HEK293 (cell line): Measurements from ENCODE around the gene KRTAP19-8.

Source experiments
- ZFP37 ChIP-seq: fragments of 450-650 bp; formaldehyde crosslinking; IDR thresholded peaks from 2 replicates; pipeline ENCODE4 v1.5.1; 2016; ENCODE audit warnings: missing biosample characterization, missing genetic modification characterization
- ZNF16 ChIP-seq: fragments of 450-650 bp; formaldehyde crosslinking; IDR thresholded peaks from 2 replicates; pipeline ENCODE4 v1.5.1; 2016; ENCODE audit warnings: low read depth, missing biosample characterization, missing genetic modification characterization
- ZNF792 ChIP-seq: fragments of 450-650 bp; formaldehyde crosslinking; IDR thresholded peaks from 2 replicates; pipeline ENCODE4 v1.5.1; 2016; ENCODE audit warnings: missing biosample characterization, missing genetic modification characterization
- TF ChIP-seq, protein P1 (sequence below): fragments of 450-650 bp; formaldehyde crosslinking; IDR thresholded peaks from 2 replicates; pipeline ENCODE4 v1.5.1; 2016; ENCODE audit warnings: missing biosample characterization, missing genetic modification characterization
- TF ChIP-seq, protein P2 (sequence below): fragments of 450-650 bp; formaldehyde crosslinking; IDR thresholded peaks from 2 replicates; pipeline ENCODE4 v1.5.1; 2016; ENCODE audit warnings: missing biosample characterization, missing genetic modification characterization

DNA sequence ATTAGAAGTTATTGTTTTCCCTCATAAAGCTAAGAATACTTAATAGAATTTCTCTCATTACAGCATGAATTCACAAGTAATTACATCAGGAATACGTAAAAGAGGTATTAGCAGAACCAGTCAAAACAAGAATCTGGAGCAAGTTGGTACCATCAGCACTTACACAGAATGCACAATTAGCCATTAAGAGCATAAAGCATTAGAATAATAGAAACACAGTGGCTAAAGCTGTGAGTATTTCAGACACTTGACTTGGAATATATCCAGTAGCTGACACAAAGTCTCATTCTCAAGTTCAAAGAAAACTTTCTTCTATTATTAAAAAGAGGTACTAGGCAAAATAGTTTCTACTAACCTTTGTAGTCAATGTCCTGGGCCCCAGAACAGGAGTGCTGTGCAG, 49.6 kb downstream of the KRTAP19-8 start:
- TF ChIP-seq, protein P1, sequence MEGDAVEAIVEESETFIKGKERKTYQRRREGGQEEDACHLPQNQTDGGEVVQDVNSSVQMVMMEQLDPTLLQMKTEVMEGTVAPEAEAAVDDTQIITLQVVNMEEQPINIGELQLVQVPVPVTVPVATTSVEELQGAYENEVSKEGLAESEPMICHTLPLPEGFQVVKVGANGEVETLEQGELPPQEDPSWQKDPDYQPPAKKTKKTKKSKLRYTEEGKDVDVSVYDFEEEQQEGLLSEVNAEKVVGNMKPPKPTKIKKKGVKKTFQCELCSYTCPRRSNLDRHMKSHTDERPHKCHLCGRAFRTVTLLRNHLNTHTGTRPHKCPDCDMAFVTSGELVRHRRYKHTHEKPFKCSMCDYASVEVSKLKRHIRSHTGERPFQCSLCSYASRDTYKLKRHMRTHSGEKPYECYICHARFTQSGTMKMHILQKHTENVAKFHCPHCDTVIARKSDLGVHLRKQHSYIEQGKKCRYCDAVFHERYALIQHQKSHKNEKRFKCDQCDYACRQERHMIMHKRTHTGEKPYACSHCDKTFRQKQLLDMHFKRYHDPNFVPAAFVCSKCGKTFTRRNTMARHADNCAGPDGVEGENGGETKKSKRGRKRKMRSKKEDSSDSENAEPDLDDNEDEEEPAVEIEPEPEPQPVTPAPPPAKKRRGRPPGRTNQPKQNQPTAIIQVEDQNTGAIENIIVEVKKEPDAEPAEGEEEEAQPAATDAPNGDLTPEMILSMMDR: no peak
- no peak for TF ChIP-seq ZNF792 (tag by site-specific recombination)
- no peak for TF ChIP-seq ZFP37
- TF ChIP-seq, protein P2, sequence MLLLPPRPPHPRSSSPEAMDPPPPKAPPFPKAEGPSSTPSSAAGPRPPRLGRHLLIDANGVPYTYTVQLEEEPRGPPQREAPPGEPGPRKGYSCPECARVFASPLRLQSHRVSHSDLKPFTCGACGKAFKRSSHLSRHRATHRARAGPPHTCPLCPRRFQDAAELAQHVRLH (tag by site-specific recombination): no peak
- no peak for TF ChIP-seq ZNF16 (tag by site-specific recombination)
